Transverse colon (tissue), 4 donors: ENCODE data around the gene PRSS35. TPM values are rescaled to one million over a fixed set of nuclear protein-coding genes. Genes with fewer than 3 reads are reported as not detected.

Source experiments
- DNase-seq: peaks from one replicate; pipeline ENCODE4 v3.0.0-alpha.2; 2019
- H3K27ac ChIP-seq, 4 donors: fragments of 200-600 bp; sonication (generic); 2 replicates each; pipeline ENCODE4 v1.5.1; 2016 to 2018; ENCODE audit warnings: inconsistent platforms in 4 of 4
- H3K27me3 ChIP-seq: fragments of 200-600 bp; sonication (generic); 2 replicates; pipeline ENCODE4 v1.5.1; 2017; ENCODE audit warnings: inconsistent platforms
- H3K36me3 ChIP-seq, 4 donors: fragments of 200-600 bp; sonication (generic); 2 replicates each; pipeline ENCODE4 v1.5.1; 2017 to 2019; ENCODE audit warnings: inconsistent platforms in 4 of 4
- H3K4me1 ChIP-seq, 4 donors: fragments of 200-600 bp; sonication (generic); 2 replicates each; pipeline ENCODE4 v1.5.1; 2017 to 2020; ENCODE audit warnings: inconsistent platforms in 4 of 4
- H3K4me3 ChIP-seq, 4 donors: fragments of 200-600 bp; sonication (generic); 1 replicate in 1 of 4; 2 replicates in 3 of 4; pipeline versions ENCODE4 v1.5.1 to v1.6.1; 2017 to 2019; ENCODE audit warnings: inconsistent platforms in 4 of 4
- H3K9me3 ChIP-seq, 2 donors: fragments of 200-600 bp; sonication (generic); 2 replicates each; pipeline ENCODE4 v1.5.1; 2017 to 2019; ENCODE audit warnings: inconsistent platforms in 2 of 2
- CTCF ChIP-seq, 5 experiments: fragments of 200-600 bp in 3 of 5; fragments of 450-650 bp in 2 of 5; sonication (generic) in 3 of 5; IDR thresholded peaks; 1 replicate in 2 of 5; 2 replicates in 3 of 5; pipeline ENCODE4 v1.5.1; 2016 to 2017; ENCODE audit warnings: antibody characterized with exemption in 5 of 5, inconsistent platforms in 3 of 5, mild to moderate bottlenecking in 2 of 5, moderate library complexity in 1 of 5
- EP300 ChIP-seq: sonication (generic); formaldehyde crosslinking; IDR thresholded peaks from one replicate; pipeline ENCODE4 v1.6.1; 2017; ENCODE audit warnings: antibody characterized with exemption, low read depth
- POLR2A ChIP-seq: fragments of 450-650 bp; IDR thresholded peaks from one replicate; pipeline ENCODE4 v1.6.1; 2016; ENCODE audit warnings: antibody characterized with exemption, mild to moderate bottlenecking, moderate library complexity
- POLR2AphosphoS5 ChIP-seq, 3 donors: sonication (generic); formaldehyde crosslinking; IDR thresholded peaks; one replicate each; pipeline ENCODE4 v1.6.1; 2016; ENCODE audit warnings: antibody characterized with exemption in 3 of 3
- WGBS, 2 donors: methylation state at CpG; one replicate each; pipeline ENCODE4 v1.1.5; 2018; ENCODE audit warnings: low coverage in 1 of 2; 5-methylcytosine and 5-hydroxymethylcytosine counted together
- in situ Hi-C, 4 donors: fragments of 200-750 bp; cut with MboI; loops; one replicate each; pipeline versions ENCODE4 v1.15.0 to v1.15.1; 2017; ENCODE audit warnings: low sequenced_read_pairs in 3 of 4, low pct_ligation_motif_present in 1 of 4, low pct_unique_long_range_greater_than_20kb in 1 of 4
- intact Hi-C: fragments of 100-400 bp; cut with DNase I; formaldehyde crosslinking; loops from one replicate; pipeline ENCODE4 v1.15.1; 2023; ENCODE audit warnings: low total_unique reads
- total RNA-seq, 4 donors: library from RNA; depleted of rRNA; stranded (reverse); fragments of >200 nt; gene quantifications; one replicate each; pipeline ENCODE4 v1.1.0, GENCODE V29; 2016

The PRSS35 gene
- total RNA-seq, 4 donors from 2014 or later, result not detected

- WGBS, 2 donors, result 67 to 78% methylated on average over 1 to 6 of the region's 6 CpGs
- Histone ChIP-seq H3K27ac (no peak overlapping the region), H3K36me3 (no peaks in the 10 kb centered on the region), H3K4me3 (no peak overlapping the region), H3K27me3 (no peaks in the 10 kb centered on the region), H3K9me3 (no peaks in the 10 kb centered on the region), H3K4me1 (no peaks in the 10 kb centered on the region)
- intact Hi-C loops (no loop called here), in situ Hi-C loops (no loop called here)
- TF ChIP-seq POLR2AphosphoS5 (IDR thresholded peaks at IDR 0.05) (no peak), POLR2A (no peak), EP300 (no peak), CTCF (IDR thresholded peaks at IDR 0.05) (no peak)
- DNase-seq, result no peak
These were observed 62.4 kb downstream of the PRSS35 start for GRCh38 chr6:83574783-83575182.

Other genes starting within 250 kb of the PRSS35 start
- gene ME1, start 81.5 kb upstream of the PRSS35 start, total RNA-seq, result 10 to 100 TPM in 1 of 4 donors, 1 to 10 TPM in 3; 1.9 to 36.6 (median 6.0) TPM
- gene SNAP91, start 196.6 kb downstream of the PRSS35 start, total RNA-seq, result 1 to 10 TPM in 2 of 4 donors, under 1 TPM in 1, not detected in 1; 0.95 to 3.8 (median 1.5) TPM